Activated gamma-delta T cell treated with anti-CD3 and anti-CD28 coated beads, Interleukin-2, amount 50 U/mL, for 16 hours (primary cell): ENCODE data around the gene FBXL7.

ENCODE experiments used
- DNase-seq: peaks from one replicate; pipeline ENCODE4 v3.0.0-alpha.2; 2020; ENCODE audit warnings: low read depth

The FBXL7 gene

GRCh38 chr5:15718421-15719179 is 218.6 kb downstream of the FBXL7 start:
- DNase-seq = no peak

GRCh38 chr5:15719784-15720183 is 219.8 kb downstream of the FBXL7 start:
- DNase-seq = no peak

GRCh38 chr5:15720515-15720914 is 220.5 kb downstream of the FBXL7 start:
- no peak for DNase-seq

GRCh38 chr5:15722305-15722704 is 222.3 kb downstream of the FBXL7 start:
- no peak for DNase-seq

- no peak for DNase-seq
Measured at GRCh38 chr5:15727375-15727774, 227.4 kb downstream of the FBXL7 start.

GRCh38 chr5:15728811-15729210 is 228.8 kb downstream of the FBXL7 start:
- DNase-seq = no peak

- no peak for DNase-seq
Measured at GRCh38 chr5:15731699-15732098, 231.7 kb downstream of the FBXL7 start.

- no peak for DNase-seq
Measured at GRCh38 chr5:15734058-15734457, 234.1 kb downstream of the FBXL7 start.

GRCh38 chr5:15737036-15737821 is 237.2 kb downstream of the FBXL7 start:
- DNase-seq = no peak

GRCh38 chr5:15737871-15738664 is 238.1 kb downstream of the FBXL7 start:
- DNase-seq = no peak

GRCh38 chr5:15740383-15740782 is 240.4 kb downstream of the FBXL7 start:
- DNase-seq = no peak

GRCh38 chr5:15741591-15741990 is 241.6 kb downstream of the FBXL7 start:
- no peak for DNase-seq

- DNase-seq = no peak
Measured at GRCh38 chr5:15746833-15747232, 246.9 kb downstream of the FBXL7 start.

- no peak for DNase-seq
Measured at GRCh38 chr5:15748266-15748665, 248.3 kb downstream of the FBXL7 start.

GRCh38 chr5:15752663-15753285 is 252.8 kb downstream of the FBXL7 start:
- no peak for DNase-seq

- DNase-seq = no peak
Measured at GRCh38 chr5:15753752-15754151, 253.8 kb downstream of the FBXL7 start.

- no peak for DNase-seq
Measured at GRCh38 chr5:15757103-15757502, 257.1 kb downstream of the FBXL7 start.

- no peak for DNase-seq
Measured at GRCh38 chr5:15757619-15758018, 257.6 kb downstream of the FBXL7 start.

- no peak for DNase-seq
Measured at GRCh38 chr5:15762668-15763067, 262.7 kb downstream of the FBXL7 start.

- DNase-seq = no peak
Measured at GRCh38 chr5:15763754-15764153, 263.8 kb downstream of the FBXL7 start.

GRCh38 chr5:15768936-15769335 is 269.0 kb downstream of the FBXL7 start:
- DNase-seq = no peak

- DNase-seq = no peak
Measured at GRCh38 chr5:15772131-15772530, 272.2 kb downstream of the FBXL7 start.
